Measurements from ENCODE around the gene CHTF8.
"Not testable (repeated sequence)": the region's sequence is repeated elsewhere in the genome, so short reads cannot be mapped to it uniquely, and the experiment has no call there.

The CHTF8 gene, protein sequence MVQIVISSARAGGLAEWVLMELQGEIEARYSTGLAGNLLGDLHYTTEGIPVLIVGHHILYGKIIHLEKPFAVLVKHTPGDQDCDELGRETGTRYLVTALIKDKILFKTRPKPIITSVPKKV

DNA sequence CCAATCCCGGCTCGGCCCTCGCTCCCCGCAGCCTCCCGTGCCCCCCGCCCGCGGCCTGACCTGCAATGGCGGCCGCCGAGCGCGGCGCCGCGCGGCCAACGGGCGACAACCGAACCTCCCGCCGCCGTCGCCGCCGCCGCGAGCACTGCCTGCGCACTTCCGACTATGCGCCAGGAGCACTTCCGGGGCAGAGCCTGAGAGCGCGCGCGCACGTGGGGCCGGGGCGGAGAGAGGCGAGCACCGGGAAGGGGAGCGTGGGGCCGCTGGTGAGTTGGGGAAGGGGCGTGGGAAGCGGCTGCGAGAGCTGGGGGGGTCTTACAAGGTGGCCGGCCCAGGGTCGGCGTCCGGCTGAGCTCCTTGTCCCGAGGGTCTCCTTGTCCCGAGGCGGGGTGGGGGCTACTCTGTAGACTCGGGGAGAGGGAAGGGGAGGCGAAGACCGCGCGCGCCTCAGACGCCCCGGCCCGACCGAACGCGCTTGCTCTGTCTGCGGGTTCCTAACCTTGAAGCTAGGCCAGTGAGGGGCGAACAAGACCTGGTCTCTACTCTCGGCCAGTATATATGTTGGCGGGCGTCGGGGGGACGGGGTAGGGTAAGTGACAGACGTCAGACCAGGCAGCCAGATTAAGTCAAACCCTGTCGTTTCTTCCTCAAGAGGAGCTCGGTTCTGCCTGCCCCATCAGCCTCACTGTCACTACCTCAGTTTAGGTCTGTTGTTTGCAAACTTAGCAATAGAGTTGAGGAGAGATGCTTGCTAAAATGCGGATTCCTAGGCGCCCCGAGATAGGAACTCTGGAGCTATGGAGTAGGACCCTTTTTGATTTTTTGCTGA lies at the start of gene CHTF8, which contains the start of gene UTP4:
Gene CHTF8, minus strand, starts transcription at position 165 of the 829 bp plus-strand sequence. CDS start 11,130 bp downstream, outside the sequence.
Gene UTP4, plus strand, starts transcription at position 226 of the 829 bp plus-strand sequence. CDS start 811 bp downstream, outside the sequence.
- peak; percentile 61 to 83 (median 70) for DNase-seq

DNA sequence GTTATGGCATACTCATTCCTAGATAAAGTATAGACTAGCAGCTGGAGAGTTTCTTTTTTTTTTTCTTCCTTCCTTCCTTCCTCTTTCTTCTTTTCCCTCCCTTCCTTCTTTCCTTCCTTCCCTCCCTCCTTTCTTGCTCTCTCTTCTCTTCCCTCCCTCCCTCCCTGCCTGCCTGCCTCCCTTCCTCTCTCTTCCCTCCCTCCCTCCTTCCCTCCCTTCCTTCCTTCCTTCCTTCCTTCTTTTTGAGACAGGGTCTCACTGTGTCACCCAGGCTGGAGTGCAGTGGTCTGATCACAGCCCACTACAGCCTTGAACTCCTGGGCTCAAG lies 47.6 kb upstream of the CHTF8 start:
- no peak for DNase-seq

DNA sequence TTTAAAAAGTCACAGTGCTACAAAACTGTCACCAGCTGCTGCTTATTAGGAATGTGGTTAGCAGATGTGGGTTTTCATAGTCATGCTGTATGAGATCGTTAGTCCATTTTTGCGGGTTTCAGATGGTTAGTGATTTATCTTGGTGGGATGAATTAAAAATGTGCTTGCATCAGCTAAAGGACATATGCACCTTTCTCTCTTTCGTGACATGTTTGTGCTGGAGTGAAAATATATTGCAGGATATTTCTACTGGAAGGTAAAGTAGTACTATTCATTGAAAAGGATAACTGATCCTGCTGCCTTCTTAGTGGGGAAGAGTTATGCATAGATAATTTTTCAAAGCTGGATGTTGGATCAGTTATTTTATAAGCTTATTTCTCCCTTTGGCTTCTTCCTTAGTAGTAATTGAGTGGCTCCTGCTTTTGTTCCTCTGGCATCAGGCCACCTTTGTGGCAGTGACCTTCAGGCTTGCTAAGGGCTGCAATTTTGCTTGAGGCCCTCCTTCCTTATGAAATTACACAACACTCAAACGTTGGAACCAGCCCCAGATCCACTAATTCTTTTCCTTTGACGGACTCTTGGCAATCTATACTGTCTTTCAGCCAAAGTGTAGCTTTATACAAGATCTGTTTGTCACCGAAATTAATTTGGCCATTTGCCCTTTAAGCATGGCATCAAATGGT lies 47.1 kb upstream of the CHTF8 start:
- no peak for DNase-seq

DNA sequence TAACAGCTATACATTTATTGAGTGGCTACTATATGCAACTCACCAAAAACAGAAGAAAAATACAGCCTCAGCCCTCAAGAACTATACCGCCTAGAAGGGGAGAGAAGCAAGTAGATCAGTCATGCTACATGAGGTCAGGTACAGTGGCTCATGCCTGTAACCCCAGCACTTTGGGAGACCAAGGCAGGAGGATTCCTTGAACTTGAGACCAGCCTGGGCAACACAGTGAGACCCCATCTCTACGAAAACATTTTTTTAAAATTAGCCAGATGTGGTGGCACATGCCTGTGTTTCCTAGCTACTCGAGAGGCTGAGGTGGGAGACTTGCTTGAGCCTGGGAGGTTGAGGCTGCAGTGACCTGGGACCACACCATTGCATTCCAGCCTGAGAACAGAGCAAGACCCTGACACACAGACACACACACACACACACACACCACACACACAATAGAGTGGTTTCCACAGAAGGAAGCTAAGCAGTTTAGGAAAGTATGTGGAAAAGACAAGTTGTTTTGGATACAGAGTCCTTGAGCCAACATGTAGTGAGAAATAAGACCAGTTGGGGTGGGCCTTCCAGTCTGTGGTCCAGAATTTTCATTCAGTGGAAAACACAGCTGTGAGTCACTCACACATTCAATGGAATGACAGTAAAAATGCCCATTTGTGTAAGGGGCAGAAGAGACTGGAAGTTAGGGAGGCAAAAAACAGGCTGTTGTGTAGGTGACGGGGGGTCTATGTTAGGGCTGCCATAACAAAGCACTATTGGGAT lies 43.8 kb upstream of the CHTF8 start:
- DNase-seq = no peak

DNA sequence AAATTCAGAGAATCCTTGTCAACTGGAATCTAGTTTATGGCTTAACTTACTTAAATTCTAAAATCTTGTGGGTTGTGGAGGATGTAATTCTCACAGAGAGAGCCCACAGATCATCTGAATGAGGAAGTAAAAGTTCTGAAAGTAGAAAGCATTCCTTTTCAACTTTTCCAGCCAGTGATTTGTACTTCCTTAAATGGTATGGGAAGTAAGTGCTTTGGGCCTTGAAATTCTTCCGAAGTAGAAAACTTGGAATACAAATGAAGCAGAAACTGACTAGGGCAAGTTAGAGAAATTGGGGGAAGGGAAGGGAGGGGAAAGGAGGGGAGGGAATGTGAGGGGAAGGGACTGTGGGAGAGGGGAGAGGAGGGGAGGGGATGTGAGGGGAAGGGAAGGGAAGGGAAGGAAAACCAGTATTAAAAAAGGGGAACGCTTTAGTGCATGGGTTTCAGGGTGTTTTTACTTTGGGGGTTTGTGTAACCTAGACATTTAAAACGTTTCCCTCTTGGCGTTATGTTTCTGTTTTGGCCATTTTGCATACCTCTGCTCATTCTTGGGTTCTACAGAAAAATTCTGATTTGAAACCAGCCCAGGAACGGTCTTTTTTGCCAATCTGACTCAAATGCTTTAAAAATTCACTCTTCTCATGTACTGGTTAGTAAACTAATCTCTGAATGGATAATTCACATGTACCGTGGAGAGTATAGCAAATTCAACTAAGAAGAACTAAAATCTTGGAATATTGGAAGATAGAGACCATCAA lies 39.1 kb upstream of the CHTF8 start:
- DNase-seq = no peak

DNA sequence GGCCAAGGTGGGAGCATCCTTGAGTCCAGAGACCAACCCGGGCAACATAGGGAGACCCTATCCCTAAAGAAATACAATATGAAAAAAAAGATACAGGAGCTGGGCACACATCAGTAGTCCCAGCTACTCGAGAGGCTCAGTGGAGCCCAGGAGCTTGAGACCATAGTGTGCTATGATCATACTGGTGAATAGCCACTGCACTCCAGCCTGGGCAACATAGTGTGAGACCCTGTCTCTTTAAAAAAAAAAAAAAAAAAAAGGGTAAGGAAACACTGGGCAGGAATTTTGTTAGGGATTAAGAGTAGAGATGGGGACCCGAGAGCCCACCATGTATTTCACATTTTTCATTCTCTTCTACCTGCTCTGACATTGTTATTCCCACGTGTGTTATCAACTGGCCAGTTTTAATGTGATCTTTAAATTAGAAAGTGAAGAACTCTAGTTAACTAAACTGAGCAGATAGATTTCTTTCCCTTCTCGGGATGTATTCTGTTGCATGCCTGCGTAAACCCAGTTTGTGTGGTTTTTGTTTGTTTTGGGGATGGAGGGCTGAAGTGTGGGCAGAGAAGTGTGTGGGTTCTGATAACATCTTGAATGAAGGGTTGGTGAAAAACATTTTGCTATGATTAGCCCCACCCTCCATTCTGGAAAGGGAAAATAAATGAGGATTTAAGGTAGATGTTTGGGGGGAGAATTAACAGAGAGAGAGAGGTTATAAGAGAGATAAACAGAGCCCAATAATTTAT lies 37.4 kb upstream of the CHTF8 start:
- no peak for DNase-seq

DNA sequence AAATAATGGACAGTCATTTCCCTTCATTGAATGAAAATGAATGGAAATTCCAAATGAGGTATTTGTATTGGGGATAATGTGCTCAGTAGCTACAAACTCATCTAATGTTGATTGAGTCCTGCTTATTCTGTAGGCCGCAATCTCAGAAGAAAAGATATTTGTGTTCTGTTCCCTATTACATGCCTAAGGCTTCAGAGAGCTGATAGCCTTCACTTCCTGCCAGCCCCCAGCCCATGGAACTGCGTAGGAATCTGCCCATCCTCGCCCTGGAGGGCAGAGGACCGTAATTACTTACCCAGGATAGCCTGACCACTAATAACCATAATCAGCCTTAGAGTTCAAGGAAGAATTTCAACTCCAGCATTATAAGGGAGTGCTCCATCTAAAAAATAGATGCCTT lies 36.7 kb upstream of the CHTF8 start:
- no peak for DNase-seq

DNA sequence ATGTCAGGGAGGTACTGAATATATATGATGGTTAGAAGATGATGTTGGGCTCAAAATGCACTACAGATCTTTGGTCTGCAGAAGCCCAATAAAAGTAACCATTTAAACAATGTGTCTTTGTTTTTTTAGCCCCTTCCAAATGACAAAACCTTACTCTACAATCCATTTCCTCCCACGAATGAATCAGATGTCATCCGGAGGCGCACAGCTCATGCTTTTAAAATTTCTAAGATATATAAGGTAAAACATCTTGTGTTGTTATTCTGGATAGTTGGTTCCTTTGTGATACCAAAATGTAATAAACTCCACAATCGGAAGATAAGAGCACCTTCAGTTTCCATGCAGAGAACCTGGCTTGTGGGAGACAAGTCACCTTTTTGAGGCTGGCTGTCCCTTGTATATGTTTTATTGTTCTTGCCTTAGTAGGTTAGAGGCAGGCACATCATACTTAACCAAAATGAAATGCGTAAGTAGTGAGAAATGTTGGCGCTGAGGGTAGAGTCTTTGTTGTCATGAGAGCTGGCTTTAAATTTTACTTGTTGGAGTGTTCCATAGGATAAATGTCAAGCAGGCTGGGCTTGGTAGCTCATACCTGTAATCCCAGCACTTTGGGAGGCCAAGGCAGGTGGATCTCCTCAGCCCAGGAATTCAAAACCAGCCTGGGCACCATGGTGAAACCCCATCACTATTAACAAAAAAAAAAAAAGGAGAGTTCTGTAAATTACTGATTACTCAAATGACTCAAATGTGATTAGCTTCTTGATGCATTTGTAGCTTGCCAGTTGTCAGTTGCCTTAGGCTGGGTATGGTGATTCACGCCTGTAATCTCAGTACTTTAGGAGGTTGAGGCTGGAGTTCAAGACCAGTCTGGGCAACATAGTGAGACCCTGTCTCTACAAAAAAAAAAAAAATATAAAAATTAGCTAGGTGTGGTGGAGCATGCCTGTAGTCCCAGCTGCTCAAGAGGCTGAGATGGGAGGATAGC lies 34.9 kb upstream of the CHTF8 start:
- DNase-seq = no peak

DNA sequence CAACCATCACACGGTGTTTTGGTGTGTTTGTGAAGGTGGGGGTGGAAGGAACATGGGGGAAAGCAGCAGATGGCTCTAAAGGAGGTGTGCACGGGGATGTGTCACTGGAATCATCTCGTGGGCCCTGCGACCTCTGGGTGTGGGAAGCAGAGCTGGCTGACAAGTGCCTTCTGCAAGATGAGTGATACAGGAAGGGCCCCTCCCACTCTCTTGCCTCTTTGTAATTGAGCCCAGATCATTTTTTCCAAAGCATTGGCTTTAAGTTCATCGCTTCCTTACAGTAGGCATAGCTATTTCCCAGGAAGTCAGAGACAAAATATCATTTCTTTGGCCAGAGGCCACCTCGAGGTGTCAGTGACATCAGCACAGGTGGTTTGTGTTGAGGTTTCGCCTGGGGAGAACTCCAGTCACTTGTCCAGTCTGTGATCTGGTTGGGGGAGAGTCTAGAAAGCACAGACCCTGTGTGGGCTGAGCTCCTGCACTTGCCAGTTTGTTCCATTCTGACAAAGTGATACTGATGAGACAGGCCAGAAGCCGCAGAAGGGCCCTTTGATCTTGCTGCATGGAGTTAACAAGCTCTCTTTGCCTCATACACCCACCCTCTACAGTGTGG lies 33.9 kb upstream of the CHTF8 start:
- DNase-seq = peak in 2 of 4 experiments; percentile 7 to 25

DNA sequence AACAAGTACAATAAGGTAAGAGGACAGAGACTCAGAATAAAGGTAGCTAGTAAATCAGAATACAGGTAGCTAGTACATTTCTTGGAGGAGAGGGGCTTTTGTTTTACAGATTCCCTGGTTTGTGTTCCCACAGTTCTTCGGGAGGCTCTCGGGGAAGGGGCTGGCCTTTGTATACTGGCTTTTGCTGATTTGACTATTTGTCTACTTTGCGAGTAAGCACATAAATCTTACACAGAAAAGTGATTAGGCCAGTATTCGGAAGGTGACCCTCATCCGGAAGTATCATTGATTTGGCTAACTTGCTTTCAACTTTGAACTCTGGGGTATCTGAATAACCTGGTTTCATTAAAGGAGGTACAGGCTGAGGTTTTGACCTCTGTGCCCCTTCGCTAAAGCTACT lies 33.2 kb upstream of the CHTF8 start:
- DNase-seq = no peak

DNA sequence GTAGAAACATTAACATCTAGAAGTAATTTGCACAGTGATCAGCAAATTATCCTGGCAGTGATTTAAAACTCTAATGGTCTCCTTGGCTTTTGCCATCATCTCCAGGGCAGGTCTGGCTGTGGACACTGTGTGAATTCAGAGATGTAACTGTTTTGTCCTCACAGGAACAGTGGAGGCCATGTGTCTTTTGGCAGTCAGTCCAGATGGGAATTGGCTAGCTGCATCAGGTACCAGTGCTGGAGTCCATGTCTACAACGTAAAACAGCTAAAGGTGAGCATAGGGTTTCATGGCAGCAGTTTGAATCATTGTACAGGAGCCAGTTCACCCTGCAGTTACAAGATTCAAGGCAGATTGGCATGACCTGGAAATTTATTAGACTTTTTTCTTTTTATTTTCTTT lies 27.8 kb upstream of the CHTF8 start:
- no peak for DNase-seq

DNA sequence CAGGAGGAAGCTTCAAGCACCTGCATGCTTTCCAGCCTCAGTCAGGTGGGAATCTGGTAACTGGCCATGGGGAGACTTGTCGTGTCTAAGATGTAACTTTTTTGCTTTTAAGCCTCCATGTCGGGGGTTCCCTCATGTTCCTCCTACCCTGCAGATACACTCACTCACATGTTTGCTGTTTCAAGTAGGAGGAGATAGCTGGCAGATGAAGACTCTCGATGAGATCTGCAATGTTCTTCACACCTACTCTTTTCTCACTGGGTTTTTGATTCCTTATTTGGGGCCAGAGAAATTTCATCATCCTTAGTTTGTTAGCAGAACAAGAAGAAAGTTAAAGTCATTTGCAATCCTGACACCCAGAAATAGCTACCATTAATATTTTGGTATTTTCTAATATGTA lies 24.8 kb upstream of the CHTF8 start:
- no peak for DNase-seq

DNA sequence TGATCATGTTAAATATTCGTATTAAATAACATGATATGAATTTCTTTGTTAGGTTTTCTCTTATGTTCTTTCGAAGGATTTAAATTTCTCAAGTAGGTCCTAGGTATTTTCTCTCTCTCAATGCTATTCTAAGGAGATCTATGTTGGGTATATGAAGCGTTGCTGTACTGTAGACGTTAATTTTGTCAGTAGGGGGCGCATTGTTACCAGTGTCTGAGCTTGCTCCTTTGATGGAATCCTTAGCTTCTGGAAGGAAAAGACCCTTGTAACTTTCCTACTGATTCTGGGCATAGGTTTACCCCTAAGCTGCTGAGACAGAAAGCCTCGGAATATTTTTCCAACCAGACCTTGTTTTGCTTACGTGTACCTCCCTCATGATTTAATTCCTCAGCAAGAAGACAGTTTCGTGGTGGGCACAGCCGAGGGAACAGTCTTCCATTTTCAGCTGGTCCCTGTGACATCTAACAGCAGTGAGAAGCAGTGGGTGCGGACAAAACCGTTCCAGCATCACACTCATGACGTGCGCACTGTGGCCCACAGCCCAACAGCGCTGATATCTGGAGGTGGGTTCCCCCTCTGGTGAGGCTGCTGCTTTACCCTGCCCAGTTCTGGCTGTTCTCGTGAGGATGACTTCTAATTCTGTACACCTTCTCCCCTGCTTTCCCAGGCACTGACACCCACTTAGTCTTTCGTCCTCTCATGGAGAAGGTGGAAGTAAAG lies 17.9 kb upstream of the CHTF8 start:
- DNase-seq = no peak

DNA sequence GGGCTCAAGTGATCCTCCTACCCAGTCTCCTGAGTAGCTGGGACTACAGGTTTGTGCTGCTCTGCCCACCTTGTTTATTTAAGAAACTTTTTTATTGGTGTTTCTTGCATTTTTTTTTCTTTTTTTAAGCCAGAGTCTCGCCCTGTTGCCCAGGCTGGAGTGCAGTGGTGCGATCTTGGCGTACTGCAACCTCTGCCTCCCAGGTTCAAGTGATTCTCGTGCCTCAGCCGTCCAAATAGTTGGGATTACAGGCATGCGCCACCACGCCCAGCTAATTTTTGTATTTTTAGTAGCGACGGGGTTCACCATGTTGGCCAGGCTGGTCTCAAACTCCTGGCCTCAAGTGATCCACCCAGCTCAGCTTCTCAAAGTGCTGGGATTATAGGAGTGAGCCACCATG lies 17.2 kb upstream of the CHTF8 start:
- not testable (repeated sequence) for DNase-seq

DNA sequence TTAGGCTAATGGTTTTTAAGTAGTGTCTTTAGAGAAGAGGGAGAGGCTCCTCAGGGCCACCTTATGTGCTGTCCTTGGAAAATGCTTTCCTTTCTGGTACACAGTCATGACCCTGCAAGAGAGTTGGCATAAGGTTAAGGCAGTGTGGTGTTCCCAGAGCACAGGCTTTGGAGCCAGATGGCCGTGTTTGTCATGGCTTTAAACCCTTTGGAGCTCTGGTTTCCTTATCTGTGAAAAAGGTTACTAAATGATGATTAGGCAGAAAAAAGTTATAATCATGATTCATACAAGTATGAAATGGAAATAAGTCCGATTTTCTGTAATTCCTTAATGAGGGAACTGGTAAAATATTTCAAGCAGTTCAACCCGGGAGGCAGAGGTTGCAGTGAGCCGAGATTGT lies 13.3 kb upstream of the CHTF8 start:
- DNase-seq = no peak

DNA sequence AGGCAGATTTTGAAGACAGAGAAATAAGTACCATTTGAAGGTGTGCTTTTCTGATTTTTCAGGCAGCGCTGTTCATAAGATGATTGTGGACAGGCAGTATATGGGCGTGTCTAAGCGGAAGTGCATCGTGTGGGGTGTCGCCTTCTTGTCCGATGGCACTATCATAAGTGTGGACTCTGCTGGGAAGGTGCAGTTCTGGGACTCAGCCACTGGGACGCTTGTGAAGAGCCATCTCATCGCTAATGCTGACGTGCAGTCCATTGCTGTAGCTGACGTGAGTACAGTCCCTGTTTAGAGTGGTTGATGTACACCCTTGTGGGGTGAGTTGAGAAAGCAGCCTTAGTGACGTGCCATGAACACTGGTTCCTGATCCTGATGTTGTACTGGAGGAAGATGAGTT lies 10.7 kb upstream of the CHTF8 start:
- DNase-seq = no peak

DNA sequence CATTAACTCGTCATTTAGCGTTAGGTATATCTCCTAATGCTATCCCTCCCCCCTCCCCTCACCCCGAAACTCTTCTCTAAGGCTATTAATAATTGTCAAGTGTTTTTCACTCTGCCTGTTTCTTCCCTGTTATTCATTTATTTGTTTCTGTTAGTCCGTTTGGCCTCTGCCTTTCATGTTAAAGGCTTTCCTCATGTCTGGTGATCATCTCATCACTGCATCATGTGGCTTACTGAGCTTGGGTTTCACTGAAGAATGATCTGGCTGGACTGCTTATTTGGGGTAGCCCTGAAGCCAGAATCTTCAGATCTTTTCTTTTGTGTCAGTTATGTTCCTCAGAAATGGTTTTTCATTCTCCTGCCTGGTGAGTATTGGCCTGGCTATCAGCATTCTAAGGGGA lies 9.5 kb upstream of the CHTF8 start:
- DNase-seq = no peak

DNA sequence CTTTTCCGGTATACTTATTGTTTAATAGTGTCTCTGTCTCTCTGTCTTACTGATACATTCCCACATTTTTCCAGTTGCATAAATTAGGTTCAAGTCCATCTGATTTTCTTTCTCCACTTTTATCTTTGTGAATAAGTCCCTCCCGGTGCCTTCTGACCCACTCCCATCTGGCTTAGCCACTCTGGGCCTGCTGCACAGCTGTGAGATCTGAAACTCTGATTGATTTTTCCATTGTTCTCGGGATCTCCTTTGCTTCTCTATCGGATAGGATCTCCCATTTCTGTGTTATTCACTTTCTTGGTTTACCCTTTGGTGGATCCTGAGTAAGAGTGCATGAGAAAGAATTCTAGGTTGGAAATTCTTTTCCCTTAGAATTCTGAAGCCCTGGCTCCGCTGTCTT lies 8.6 kb upstream of the CHTF8 start:
- DNase-seq = no peak

DNA sequence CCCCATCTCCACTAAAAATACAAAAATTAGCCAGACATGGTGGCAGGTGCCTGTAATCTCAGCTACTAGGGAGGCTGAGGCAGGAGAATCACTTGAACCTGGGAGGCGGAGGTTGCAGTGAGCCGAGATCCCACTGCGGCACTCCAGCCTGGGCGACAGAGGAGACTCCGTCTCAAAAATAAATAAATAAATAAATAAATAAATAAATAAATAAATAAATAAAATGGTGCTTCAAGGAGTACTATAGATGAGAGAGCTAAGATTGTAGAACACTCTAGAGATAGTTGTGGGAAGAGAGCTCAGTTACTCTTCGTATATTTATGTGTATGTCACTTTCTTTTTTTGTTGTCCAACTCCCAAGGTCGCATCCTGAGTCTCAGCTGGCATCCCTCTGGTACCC lies 7.1 kb upstream of the CHTF8 start:
- DNase-seq = not testable (repeated sequence)

All from activated naive CD4-positive, alpha-beta T cell (primary cell).